ENCODE data around the gene SLC16A8. TPM values are rescaled to one million over a fixed set of nuclear protein-coding genes. Genes with fewer than 3 reads are reported as not detected.

Gene SLC16A8
- total RNA-seq, 2 donors from 2014 or later = 0.28 TPM; not detected in 1

GRCh38 chr22:38050720-38051119 lies 33.3 kb downstream of the SLC16A8 start:
- TF ChIP-seq CTCF (IDR thresholded peaks at IDR 0.05) = no peak
- H3K36me3 ChIP-seq = no peaks in the 10 kb centered on the region
- no peak overlapping the region for H3K4me3 ChIP-seq
- H3K27ac ChIP-seq = no peak overlapping the region
- DNase-seq (ENCODE audit: low spot score) = no peak
- H3K27me3 ChIP-seq = no peaks in the 10 kb centered on the region
- peaks cover 0 to 8% of the 10 kb centered on the region in 2 donors for H3K4me1 ChIP-seq
- no peaks in the 10 kb centered on the region for H3K9me3 ChIP-seq

- TF ChIP-seq CTCF (IDR thresholded peaks at IDR 0.05) = no peak
- Histone ChIP-seq H3K36me3 (no peaks in the 10 kb centered on the region), H3K9me3 (no peaks in the 10 kb centered on the region), H3K4me1 (peaks cover 0 to 8% of the 10 kb centered on the region in 2 donors), H3K27me3 (no peaks in the 10 kb centered on the region), H3K4me3 (no peak overlapping the region), H3K27ac (no peak overlapping the region)
- DNase-seq (ENCODE audit: low spot score) = no peak
These were observed 34.0 kb downstream of the SLC16A8 start for GRCh38 chr22:38049812-38050619.

GRCh38 chr22:38046070-38046748 lies 37.8 kb downstream of the SLC16A8 start:
- H3K27me3 ChIP-seq = no peaks in the 10 kb centered on the region
- H3K36me3 ChIP-seq = no peaks in the 10 kb centered on the region
- TF ChIP-seq CTCF (IDR thresholded peaks at IDR 0.05) = no peak
- no peaks in the 10 kb centered on the region for H3K9me3 ChIP-seq
- H3K4me3 ChIP-seq = no peak overlapping the region
- DNase-seq (ENCODE audit: low spot score) = no peak
- no peak overlapping the region for H3K27ac ChIP-seq
- no peaks in the 10 kb centered on the region for H3K4me1 ChIP-seq

GRCh38 chr22:38043151-38044039 lies 40.6 kb downstream of the SLC16A8 start:
- no peak overlapping the region for H3K27ac ChIP-seq
- no peak for TF ChIP-seq CTCF (IDR thresholded peaks at IDR 0.05)
- DNase-seq (ENCODE audit: low spot score) = no peak

GRCh38 chr22:38042488-38042790 lies 41.5 kb downstream of the SLC16A8 start:
- Histone ChIP-seq H3K27ac (no peak overlapping the region), H3K36me3 (no peaks in the 10 kb centered on the region), H3K9me3 (no peaks in the 10 kb centered on the region), H3K4me1 (peaks cover 0 to 6% of the 10 kb centered on the region in 2 donors), H3K27me3 (no peaks in the 10 kb centered on the region), H3K4me3 (no peak overlapping the region)
- no peak for TF ChIP-seq CTCF (IDR thresholded peaks at IDR 0.05)
- no peak for DNase-seq (ENCODE audit: low spot score)

More at GRCh38 chr22:38043151-38044039, 40.6 kb downstream of the SLC16A8 start:
- no peaks in the 10 kb centered on the region for H3K27me3 ChIP-seq
- no peaks in the 10 kb centered on the region for H3K36me3 ChIP-seq
- H3K9me3 ChIP-seq = no peaks in the 10 kb centered on the region
- H3K4me1 ChIP-seq = peaks cover 0 to 6% of the 10 kb centered on the region in 2 donors
- no peak overlapping the region for H3K4me3 ChIP-seq

All from right atrium auricular region (tissue), 2 donors.